Endothelial cell of umbilical vein (primary cell): ENCODE results near the gene MEOX2. TPM values are rescaled to one million over a fixed set of nuclear protein-coding genes. Genes with fewer than 3 reads are reported as not detected.

ENCODE experiments used
- BruUV-seq: library from RNA; stranded (reverse); fragments of 400-500 nt; replicated peaks from 2 replicates; lab custom pipeline; 2021; lab: Mats Ljungman, UMichigan
- CTCF ChIA-PET: fragments of 300-600, 350-600 bp; sonication (Branson Sonifier 250); formaldehyde crosslinking; loops from one replicate; lab custom pipeline; 2021; ENCODE audit warnings: antibody characterized with exemption, inconsistent platforms; lab: Charles Lee
- POLR2A ChIA-PET: fragments of 300-600, 350-600 bp; sonication (Branson Sonifier 250); formaldehyde crosslinking; loops from one replicate; lab custom pipeline; 2021; ENCODE audit warnings: antibody characterized with exemption, inconsistent platforms; lab: Charles Lee
- DNase-seq: peaks from one replicate; pipeline ENCODE4 v3.0.0-alpha.2; 2011; ENCODE audit warnings: low read depth, low spot score
- FAIRE-seq: peaks from 2 replicates; lab custom pipeline; 2011; peaks lifted over from hg19 to GRCh38; lab: Jason Lieb, UNC
- H2AFZ ChIP-seq: 2 replicates; pipeline ENCODE4 v1.6.0; 2012; ENCODE audit warnings: low read depth, low read length, control low read depth, inconsistent platforms
- H3K27ac ChIP-seq: 2 replicates; pipeline ENCODE4 v1.5.1; 2011; ENCODE audit warnings: low read depth, mild to moderate bottlenecking, control low read depth, low read length, moderate library complexity; ENCODE audit not compliant: insufficient read depth
- H3K27me3 ChIP-seq, 2 experiments: 2 replicates each; pipeline versions ENCODE4 v1.6.0 to v1.6.1; 2011; ENCODE audit warnings: low read length in 2 of 2, mixed read lengths in 1 of 2; ENCODE audit not compliant: control insufficient read depth in 2 of 2, insufficient read depth in 2 of 2
- H3K36me3 ChIP-seq, 2 experiments: 2 replicates in 1 of 2; 3 replicates in 1 of 2; pipeline ENCODE4 v1.5.1; 2011; ENCODE audit warnings: low read length in 2 of 2, mild to moderate bottlenecking in 1 of 2, moderate library complexity in 1 of 2; ENCODE audit not compliant: control insufficient read depth in 2 of 2, insufficient read depth in 2 of 2; ENCODE audit errors: extremely low read depth in 1 of 2
- H3K4me1 ChIP-seq: 3 replicates; pipeline ENCODE4 v1.5.1; 2011; ENCODE audit warnings: mild to moderate bottlenecking, low read length; ENCODE audit not compliant: control insufficient read depth, insufficient read depth; ENCODE audit errors: extremely low read depth
- H3K4me2 ChIP-seq: 2 replicates; pipeline ENCODE4 v1.6.1; 2011; ENCODE audit warnings: low read length, control low read depth, mixed read lengths; ENCODE audit not compliant: insufficient read depth
- H3K4me3 ChIP-seq, 3 experiments: fragments of 200-600 bp in 1 of 3; sonication (generic), shearing (Covaris generic) in 1 of 3; replicated peaks in 1 of 3; 2 replicates each; pipeline ENCODE4 v1.5.1; 2011 to 2016; ENCODE audit warnings: control low read depth in 3 of 3, low read length in 3 of 3, mild to moderate bottlenecking in 2 of 3, inconsistent platforms in 1 of 3, low read depth in 1 of 3, moderate library complexity in 1 of 3; ENCODE audit not compliant: insufficient read depth in 1 of 3
- H3K79me2 ChIP-seq: 2 replicates; pipeline ENCODE4 v1.6.0; 2012; ENCODE audit warnings: low read length, inconsistent platforms; ENCODE audit not compliant: control insufficient read depth, insufficient read depth
- H3K9ac ChIP-seq: replicated peaks from 2 replicates; pipeline ENCODE3; 2011; ENCODE audit warnings: low read length, control low read depth; ENCODE audit not compliant: insufficient read depth; ENCODE audit errors: extremely low read depth
- H3K9me1 ChIP-seq: replicated peaks from 3 replicates; pipeline ENCODE4 v1.6.0; 2011; ENCODE audit warnings: mild to moderate bottlenecking, low read length; ENCODE audit not compliant: control insufficient read depth, insufficient read depth; ENCODE audit errors: extremely low read depth
- H3K9me3 ChIP-seq: replicated peaks from 2 replicates; pipeline ENCODE4 v1.5.1; 2012; ENCODE audit warnings: low read length, inconsistent platforms; ENCODE audit not compliant: control insufficient read depth, insufficient read depth
- H4K20me1 ChIP-seq: replicated peaks from 2 replicates; pipeline ENCODE3; 2011; ENCODE audit warnings: mild to moderate bottlenecking, low read length; ENCODE audit not compliant: control insufficient read depth, insufficient read depth; ENCODE audit errors: extremely low read depth
- FOS ChIP-seq: IDR thresholded peaks from 2 replicates; pipeline ENCODE4 v1.6.1; 2011; ENCODE audit warnings: mild to moderate bottlenecking, low read length, moderate library complexity, borderline replicate concordance; ENCODE audit not compliant: insufficient read depth
- JUN ChIP-seq: IDR thresholded peaks from 2 replicates; pipeline ENCODE4 v1.6.1; 2011; ENCODE audit warnings: borderline replicate concordance, low read depth; ENCODE audit not compliant: insufficient read length, insufficient read depth
- POLR2A ChIP-seq: IDR thresholded peaks from 2 replicates; pipeline ENCODE4 v1.6.1; 2012; ENCODE audit warnings: low read depth, mild to moderate bottlenecking, control low read depth, low read length
- POLR2AphosphoS5 ChIP-seq: IDR thresholded peaks from 2 replicates; pipeline ENCODE4 v1.6.1; 2012; ENCODE audit warnings: low read depth, mild to moderate bottlenecking, control low read depth, low read length, moderate library complexity; ENCODE audit not compliant: insufficient read depth
- dilution Hi-C: fragments of 300-500 bp; cut with MboI; formaldehyde crosslinking; loops from one replicate; pipeline ENCODE4 v1.15.0; 2019; ENCODE audit warnings: low sequenced_read_pairs; ENCODE audit not compliant: extremely low pct_ligation_motif_present
- intact Hi-C: fragments of 100-400 bp; cut with micrococcal nuclease; formaldehyde crosslinking; loops from one replicate; pipeline ENCODE4 v1.10.0; 2022
- polyA plus RNA-seq, 4 experiments: library from polyadenylated mRNA; depleted of rRNA in 3 of 4; stranded (reverse) in 3 of 4; unstranded in 1 of 4; fragments of >200 nt; gene quantifications; 2 replicates each; pipeline versions ENCODE4 v1.2.1 to v1.2.3, GENCODE V29; 2011 to 2012; ENCODE audit warnings: missing spikeins in 1 of 4
- total RNA-seq: library from RNA; stranded (reverse); gene quantifications from 2 replicates; pipeline ENCODE4 v1.2.3, GENCODE V29; 2021
- TF ChIP-seq, protein P1 (sequence below), 2 donors: IDR thresholded peaks; 1 replicate in 1 of 2; 2 replicates in 1 of 2; pipeline ENCODE4 v1.5.1; 2011; ENCODE audit warnings: low read length in 2 of 2, mild to moderate bottlenecking in 2 of 2, moderate library complexity in 2 of 2, control low read depth in 1 of 2, inconsistent platforms in 1 of 2, low read depth in 1 of 2; ENCODE audit not compliant: insufficient read depth in 1 of 2; ENCODE audit errors: extremely low read depth in 1 of 2
- TF ChIP-seq, protein P2 (sequence below): IDR thresholded peaks from 2 replicates; pipeline ENCODE4 v1.6.1; 2011; ENCODE audit not compliant: insufficient read depth, insufficient read length

The MEOX2 gene
- total and polyA plus RNA-seq, 2 donors (not counting 3 experiments of a cell fraction or from before 2014, with no cell fraction given), result 11.6 to 45.1 TPM

GRCh38 chr7:15603124-15603523 lies 83.4 kb downstream of the MEOX2 start:
- Histone ChIP-seq H2AFZ (no peak overlapping the region), H3K27me3 (no peaks in the 10 kb centered on the region), H3K27ac (no peak overlapping the region), H3K9ac (no peak overlapping the region), H3K4me2 (no peak overlapping the region), H3K4me1 (no peaks in the 10 kb centered on the region), H3K79me2 (no peaks in the 10 kb centered on the region), H3K36me3 (no peaks in the 10 kb centered on the region), H4K20me1 (no peaks in the 10 kb centered on the region), H3K4me3 (no peak overlapping the region), H3K9me1 (no peaks in the 10 kb centered on the region), H3K9me3 (no peaks in the 10 kb centered on the region)
- no TSS peak for BruUV-seq
- no peak for TF ChIP-seq JUN
- peak; percentile 3 for TF ChIP-seq FOS
- TF ChIP-seq, protein P1, sequence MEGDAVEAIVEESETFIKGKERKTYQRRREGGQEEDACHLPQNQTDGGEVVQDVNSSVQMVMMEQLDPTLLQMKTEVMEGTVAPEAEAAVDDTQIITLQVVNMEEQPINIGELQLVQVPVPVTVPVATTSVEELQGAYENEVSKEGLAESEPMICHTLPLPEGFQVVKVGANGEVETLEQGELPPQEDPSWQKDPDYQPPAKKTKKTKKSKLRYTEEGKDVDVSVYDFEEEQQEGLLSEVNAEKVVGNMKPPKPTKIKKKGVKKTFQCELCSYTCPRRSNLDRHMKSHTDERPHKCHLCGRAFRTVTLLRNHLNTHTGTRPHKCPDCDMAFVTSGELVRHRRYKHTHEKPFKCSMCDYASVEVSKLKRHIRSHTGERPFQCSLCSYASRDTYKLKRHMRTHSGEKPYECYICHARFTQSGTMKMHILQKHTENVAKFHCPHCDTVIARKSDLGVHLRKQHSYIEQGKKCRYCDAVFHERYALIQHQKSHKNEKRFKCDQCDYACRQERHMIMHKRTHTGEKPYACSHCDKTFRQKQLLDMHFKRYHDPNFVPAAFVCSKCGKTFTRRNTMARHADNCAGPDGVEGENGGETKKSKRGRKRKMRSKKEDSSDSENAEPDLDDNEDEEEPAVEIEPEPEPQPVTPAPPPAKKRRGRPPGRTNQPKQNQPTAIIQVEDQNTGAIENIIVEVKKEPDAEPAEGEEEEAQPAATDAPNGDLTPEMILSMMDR (IDR thresholded peaks at IDR 0.05; ENCODE audit: extremely low read depth in 1 of 2, insufficient read depth in 1 of 2, low read depth in 1 of 2, low read length in 2 of 2), result no peak
- POLR2A ChIA-PET, result no interaction called here
- DNase-seq (no peak), FAIRE-seq (no peak)
- intact Hi-C loops, result no loop called here
- CTCF ChIA-PET, result interaction anchor here (1.5 kb wide), 1 partner anchor 9 kb away, joined by 5 read pairs; no protein-coding TSS in a partner anchor
- dilution Hi-C loops, result no loop called here

DNA sequence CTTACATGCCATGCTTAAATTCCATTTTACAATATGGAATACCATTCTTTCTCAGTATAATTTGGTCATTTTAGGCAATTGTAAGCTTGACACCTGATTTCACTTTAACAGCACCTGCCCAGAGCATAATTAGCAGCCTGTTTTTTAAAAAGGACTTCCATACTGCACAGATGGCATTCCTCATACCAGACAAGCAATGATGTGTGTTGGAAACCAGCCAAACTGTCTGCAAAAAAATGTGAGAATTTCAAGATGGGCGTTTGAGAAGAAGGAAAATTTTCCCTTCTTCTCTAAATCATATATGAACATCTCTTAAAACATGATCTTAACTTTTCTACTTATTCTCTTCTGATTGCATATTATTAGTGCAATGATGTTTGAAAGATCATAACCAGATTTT lies 84.2 kb downstream of the MEOX2 start:
- POLR2A ChIA-PET, result no interaction called here
- Histone ChIP-seq H3K9me1 (no peaks in the 10 kb centered on the region), H3K9me3 (no peaks in the 10 kb centered on the region), H3K36me3 (no peaks in the 10 kb centered on the region), H4K20me1 (no peaks in the 10 kb centered on the region), H3K4me3 (no peak overlapping the region), H3K4me1 (no peaks in the 10 kb centered on the region), H2AFZ (no peak overlapping the region), H3K79me2 (no peaks in the 10 kb centered on the region), H3K4me2 (no peak overlapping the region), H3K9ac (no peak overlapping the region), H3K27ac (no peak overlapping the region), H3K27me3 (no peaks in the 10 kb centered on the region)
- no TSS peak for BruUV-seq
- CTCF ChIA-PET, result interaction anchor here (1.2 kb wide), 1 partner anchor 19 kb away, joined by 3 read pairs; no protein-coding TSS in a partner anchor
- peak; percentile 48 for DNase-seq
- FAIRE-seq, result no peak
- no peak for TF ChIP-seq POLR2AphosphoS5
- TF ChIP-seq FOS, result no peak
- TF ChIP-seq, protein P1 (IDR thresholded peaks at IDR 0.05; ENCODE audit: extremely low read depth in 1 of 2, insufficient read depth in 1 of 2, low read depth in 1 of 2, low read length in 2 of 2), result no peak
- no peak for TF ChIP-seq JUN
- no peak for TF ChIP-seq POLR2A
- TF ChIP-seq, protein P2, sequence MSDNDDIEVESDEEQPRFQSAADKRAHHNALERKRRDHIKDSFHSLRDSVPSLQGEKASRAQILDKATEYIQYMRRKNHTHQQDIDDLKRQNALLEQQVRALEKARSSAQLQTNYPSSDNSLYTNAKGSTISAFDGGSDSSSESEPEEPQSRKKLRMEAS, result no peak
- dilution Hi-C loops, result no loop called here
- intact Hi-C loops, result no loop called here
